Tibial nerve (tissue), 4 donors: ENCODE results near the gene PROK1.
A peak's percentile ranks its signal among the peaks of the same experiment; 100 is the strongest.

Source experiments
- CTCF ChIP-seq, 5 experiments: fragments of 200-600 bp in 3 of 5; fragments of 450-650 bp in 2 of 5; sonication (generic) in 3 of 5; IDR thresholded peaks; one replicate each; pipeline ENCODE4 v1.5.1; 2016 to 2019; ENCODE audit warnings: antibody characterized with exemption in 5 of 5, mild to moderate bottlenecking in 3 of 5, moderate library complexity in 2 of 5
- EP300 ChIP-seq, 2 donors: sonication (generic); formaldehyde crosslinking; IDR thresholded peaks; one replicate each; pipeline ENCODE4 v1.6.1; 2017; ENCODE audit warnings: antibody characterized with exemption in 2 of 2, mild to moderate bottlenecking in 1 of 2

GRCh38 chr1:110502402-110503151, 51.6 kb downstream of the PROK1 start:
- TF ChIP-seq CTCF (IDR thresholded peaks at IDR 0.05) (no peak), EP300 (IDR thresholded peaks at IDR 0.05) (peak in 1 of 2 donors; percentile 17)
